Fibroblast of the aortic adventitia (primary cell): ENCODE data around the gene BICDL2. TPM values are rescaled to one million over a fixed set of nuclear protein-coding genes. Genes with fewer than 3 reads are reported as not detected.

Source experiments
- DNase-seq: peaks from one replicate; pipeline ENCODE4 v3.0.0-alpha.2; 2010; ENCODE audit warnings: low read depth
- H3K4me3 ChIP-seq: 2 replicates; pipeline ENCODE4 v1.5.1; 2011; ENCODE audit warnings: low read depth, mild to moderate bottlenecking, control low read depth, low read length, moderate library complexity
- total RNA-seq: library from RNA; depleted of rRNA; stranded (reverse); fragments of >200 nt; gene quantifications from 2 replicates; pipeline ENCODE4 v1.2.3, GENCODE V29; 2012; ENCODE audit warnings: low replicate concordance
- TF ChIP-seq, protein P1 (sequence below): IDR thresholded peaks from 2 replicates; pipeline ENCODE4 v1.5.1; 2011; ENCODE audit warnings: mild to moderate bottlenecking, low read length, control low read depth, inconsistent platforms; ENCODE audit not compliant: insufficient read depth

BICDL2 gene
- total RNA-seq, 1 donor: not detected

DNA sequence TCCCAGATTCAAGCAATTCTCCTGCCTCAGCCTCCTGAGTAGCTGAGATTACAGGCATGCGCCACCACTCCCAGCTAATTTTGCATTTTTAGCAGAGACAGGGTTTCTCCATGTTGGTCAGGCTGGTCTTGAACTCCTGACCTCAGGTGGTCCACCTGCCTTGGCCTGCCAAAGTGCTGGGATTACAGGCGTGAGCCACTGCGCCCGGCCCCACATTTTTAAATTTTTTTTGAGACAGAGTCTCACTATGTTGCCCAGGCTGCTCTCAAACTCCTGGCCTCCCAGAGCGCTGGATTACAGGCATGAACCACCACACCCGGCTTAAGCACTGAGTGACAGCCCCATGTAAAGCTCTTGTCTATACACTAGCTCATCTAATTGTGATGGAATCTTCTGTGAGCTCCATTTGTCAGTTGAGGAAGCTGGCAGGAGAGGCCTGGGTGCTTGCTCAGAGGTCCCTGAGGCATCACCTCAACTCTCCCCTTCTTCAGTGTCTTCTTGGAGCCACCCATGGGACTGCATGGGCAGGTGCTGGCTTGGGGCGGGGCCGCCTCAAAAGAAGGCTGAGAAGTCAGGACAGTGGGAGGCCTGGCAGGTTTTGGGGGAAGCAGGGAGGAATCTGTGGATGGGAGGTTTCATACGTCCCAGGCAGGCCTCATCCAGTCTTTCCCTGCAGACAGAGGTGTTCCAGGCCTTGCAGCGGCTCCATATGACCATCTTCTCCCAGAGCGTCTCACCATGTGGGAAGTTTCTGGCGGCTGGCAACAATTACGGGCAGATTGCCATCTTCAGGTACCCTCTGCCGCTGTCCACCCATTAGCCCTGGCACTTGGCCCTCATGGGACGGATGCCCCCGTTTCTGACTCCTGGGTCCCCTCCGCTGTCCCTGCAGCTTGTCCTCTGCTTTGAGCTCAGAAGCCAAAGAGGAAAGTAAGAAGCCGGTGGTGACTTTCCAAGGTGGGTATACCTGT, 11.4 kb downstream of the BICDL2 start:
- TF ChIP-seq, protein P1, sequence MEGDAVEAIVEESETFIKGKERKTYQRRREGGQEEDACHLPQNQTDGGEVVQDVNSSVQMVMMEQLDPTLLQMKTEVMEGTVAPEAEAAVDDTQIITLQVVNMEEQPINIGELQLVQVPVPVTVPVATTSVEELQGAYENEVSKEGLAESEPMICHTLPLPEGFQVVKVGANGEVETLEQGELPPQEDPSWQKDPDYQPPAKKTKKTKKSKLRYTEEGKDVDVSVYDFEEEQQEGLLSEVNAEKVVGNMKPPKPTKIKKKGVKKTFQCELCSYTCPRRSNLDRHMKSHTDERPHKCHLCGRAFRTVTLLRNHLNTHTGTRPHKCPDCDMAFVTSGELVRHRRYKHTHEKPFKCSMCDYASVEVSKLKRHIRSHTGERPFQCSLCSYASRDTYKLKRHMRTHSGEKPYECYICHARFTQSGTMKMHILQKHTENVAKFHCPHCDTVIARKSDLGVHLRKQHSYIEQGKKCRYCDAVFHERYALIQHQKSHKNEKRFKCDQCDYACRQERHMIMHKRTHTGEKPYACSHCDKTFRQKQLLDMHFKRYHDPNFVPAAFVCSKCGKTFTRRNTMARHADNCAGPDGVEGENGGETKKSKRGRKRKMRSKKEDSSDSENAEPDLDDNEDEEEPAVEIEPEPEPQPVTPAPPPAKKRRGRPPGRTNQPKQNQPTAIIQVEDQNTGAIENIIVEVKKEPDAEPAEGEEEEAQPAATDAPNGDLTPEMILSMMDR: no peak

DNA sequence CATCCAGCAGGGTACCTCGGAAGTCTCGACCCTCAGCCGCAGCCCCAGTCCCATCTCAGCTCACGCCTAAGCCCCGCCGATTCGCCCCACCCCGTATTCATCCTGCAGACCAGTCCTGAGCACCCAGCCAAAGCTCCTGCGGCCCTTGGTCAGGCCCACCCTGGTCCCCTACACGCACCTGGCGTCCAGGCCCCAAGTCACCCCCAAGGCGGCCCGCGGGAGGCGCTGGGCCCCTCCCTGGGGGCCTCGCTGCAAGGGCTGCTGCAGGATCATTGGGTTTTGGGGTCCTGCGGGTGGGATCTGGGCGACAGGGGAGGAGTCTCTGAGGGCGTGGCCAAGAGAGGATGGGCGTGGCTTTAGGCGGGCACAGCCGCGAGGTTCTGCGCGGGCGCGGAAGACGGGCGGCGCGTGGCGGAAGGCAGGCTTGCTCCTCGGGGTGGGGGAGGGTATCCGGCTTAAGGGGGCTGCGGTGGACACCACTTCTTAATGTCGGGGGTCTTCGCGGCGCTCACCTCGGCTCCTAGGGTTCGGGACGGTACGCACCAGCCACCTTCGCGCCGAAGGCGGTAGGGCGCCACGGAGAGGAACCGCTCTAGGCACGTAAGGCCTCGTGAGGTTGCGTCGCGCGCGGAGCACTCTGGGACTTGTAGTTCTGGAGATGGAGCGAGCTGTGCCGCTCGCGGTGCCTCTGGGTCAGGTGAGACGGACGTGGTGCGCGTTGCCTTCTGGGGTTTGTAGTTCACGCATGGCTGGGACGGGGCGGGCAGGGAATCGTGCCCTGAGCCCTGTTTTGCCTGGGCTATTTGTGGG, 12.9 kb downstream of the BICDL2 start, which contains the start of the genes HCFC1R1 and THOC6:
HCFC1R1 (minus strand) TSS at position 274 of the 810 bp plus-strand sequence; CDS start at position 273, 1 bp downstream.
THOC6 (plus strand) TSS at position 367 of the 810 bp plus-strand sequence; CDS start at position 659, 292 bp downstream.
- H3K4me3 ChIP-seq: peak within 1 kb of the TSS; percentile 82
- peak; percentile 97 for DNase-seq
- TF ChIP-seq, protein P1: no peak

More for the DNA sequence above, 11.4 kb downstream of the BICDL2 start:
- H3K4me3 ChIP-seq: no peak overlapping the region
- no peak for DNase-seq

DNA sequence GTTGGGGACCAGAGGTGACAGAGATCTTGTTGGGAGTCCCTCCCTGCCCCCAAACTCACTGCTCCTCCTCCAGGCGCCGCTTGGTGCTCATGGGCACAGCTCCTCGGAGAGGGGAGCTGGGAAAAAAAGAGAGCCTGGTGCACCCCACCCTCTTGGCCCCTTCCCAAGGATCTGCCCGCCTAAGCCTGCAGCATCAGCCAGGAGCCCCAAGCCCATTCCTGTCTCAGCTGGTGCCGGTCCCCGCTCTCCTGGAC, 13.4 kb downstream of the BICDL2 start:
- TF ChIP-seq, protein P1: no peak
- peak overlapping the region; percentile 82 for H3K4me3 ChIP-seq
- DNase-seq: peak; percentile 76

DNA sequence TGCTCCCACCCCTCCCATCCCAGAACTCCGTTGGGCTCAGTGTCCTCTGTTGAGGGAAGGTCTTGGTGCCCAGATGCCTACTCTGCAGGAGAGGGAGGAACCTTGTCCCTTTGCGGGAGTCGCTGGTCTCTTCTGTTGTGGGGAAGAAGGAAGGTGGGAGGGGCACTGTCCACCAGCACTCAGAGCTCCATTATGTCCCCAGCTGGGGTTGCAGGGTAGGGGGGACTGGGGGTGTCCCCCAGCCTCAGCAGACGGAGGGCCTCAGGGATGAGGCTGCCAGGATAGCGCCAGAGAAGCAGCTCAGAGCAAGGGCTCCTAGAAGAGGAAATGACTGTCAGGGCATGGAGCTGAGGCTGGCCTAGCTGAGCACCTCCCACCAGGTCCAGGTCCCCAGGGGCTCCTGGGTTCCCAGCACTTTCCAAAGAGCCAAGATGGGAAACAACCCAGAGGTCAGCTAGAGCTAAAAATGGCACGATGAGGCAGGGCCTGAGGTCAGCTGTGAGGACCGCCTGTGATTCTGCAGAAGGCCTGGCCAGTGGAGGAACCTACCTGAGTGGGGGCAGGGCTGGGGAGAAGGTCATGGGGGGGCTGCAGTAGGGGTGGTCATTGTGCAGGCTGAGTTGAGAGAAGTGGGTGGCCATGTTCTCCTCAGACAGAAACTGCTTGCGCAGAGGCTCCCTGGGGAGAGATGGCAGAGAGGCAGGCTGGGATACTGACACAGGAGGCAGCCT, 13.9 kb downstream of the BICDL2 start:
- TF ChIP-seq, protein P1: no peak
- peak overlapping the region; percentile 82 for H3K4me3 ChIP-seq
- peak; percentile 74 for DNase-seq

DNA sequence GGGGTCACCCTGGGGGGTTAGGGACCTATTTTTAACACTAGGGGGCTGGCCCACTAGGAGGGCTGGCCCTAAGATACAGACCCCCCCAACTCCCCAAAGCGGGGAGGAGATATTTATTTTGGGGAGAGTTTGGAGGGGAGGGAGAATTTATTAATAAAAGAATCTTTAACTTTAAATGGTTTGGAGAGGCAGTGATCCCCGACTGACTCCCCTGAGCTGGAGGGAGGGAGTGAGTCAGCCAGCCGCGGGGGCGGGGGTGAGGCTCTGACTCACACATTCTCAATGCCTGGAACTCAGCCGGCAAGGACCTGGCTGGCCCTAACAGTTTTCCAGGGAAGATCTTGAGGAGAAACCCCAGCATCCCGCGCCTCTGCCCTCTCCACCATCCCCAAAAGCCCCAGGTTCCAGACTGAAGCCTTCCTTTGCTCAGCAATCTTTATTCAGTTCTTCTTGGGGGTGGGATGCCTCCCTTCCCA, 14.5 kb downstream of the BICDL2 start:
- TF ChIP-seq, protein P1: no peak
- DNase-seq: peak; percentile 96
- H3K4me3 ChIP-seq: peak overlapping the region; percentile 92

DNA sequence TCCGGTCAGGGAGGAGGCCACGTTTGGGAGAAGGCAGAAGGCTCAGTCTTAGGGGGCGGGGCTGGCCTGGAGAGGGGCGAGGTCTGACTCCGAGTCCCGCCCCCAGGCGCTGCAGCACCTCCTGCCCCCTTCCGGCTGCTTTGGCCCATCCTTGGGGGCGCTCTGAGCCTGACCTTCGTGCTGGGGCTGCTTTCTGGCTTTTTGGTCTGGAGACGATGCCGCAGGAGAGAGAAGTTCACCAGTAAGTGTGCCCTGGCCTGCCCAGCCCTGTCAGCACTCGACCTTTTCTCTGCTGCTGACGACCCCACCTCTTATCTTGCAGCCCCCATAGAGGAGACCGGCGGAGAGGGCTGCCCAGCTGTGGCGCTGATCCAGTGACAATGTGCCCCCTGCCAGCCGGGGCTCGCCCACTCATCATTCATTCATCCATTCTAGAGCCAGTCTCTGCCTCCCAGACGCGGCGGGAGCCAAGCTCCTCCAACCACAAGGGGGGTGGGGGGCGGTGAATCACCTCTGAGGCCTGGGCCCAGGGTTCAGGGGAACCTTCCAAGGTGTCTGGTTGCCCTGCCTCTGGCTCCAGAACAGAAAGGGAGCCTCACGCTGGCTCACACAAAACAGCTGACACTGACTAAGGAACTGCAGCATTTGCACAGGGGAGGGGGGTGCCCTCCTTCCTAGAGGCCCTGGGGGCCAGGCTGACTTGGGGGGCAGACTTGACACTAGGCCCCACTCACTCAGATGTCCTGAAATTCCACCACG, 15.1 kb downstream of the BICDL2 start:
- DNase-seq: peak; percentile 92
- TF ChIP-seq, protein P1: peak; percentile 44
- H3K4me3 ChIP-seq: peak overlapping the region; percentile 92
